HG02642 (cell line): ENCODE measurements around the gene PRSS22.

Experiments used
- ATAC-seq: cut with Tn5 transposase; IDR thresholded peaks from one replicate; pipeline ENCODE4 v1.9.1; 2021; ENCODE audit warnings: mild to moderate bottlenecking; ENCODE audit not compliant: unreplicated experiment, poor library complexity

The PRSS22 gene

GRCh38 chr16:2881783-2882649 is 24.0 kb upstream of the PRSS22 start:
- ATAC-seq: peak; percentile 8

- no peak for ATAC-seq
These were observed 22.0 kb upstream of the PRSS22 start for GRCh38 chr16:2879854-2880508.

- peak; percentile 74 for ATAC-seq
These were observed 17.0 kb upstream of the PRSS22 start for GRCh38 chr16:2874912-2875362.

- ATAC-seq: no peak
These were observed 16.3 kb upstream of the PRSS22 start for GRCh38 chr16:2874032-2874911.

- no peak for ATAC-seq
These were observed 14.0 kb upstream of the PRSS22 start for GRCh38 chr16:2871926-2872325.

GRCh38 chr16:2867987-2868789 is 10.2 kb upstream of the PRSS22 start:
- peak; percentile 89 for ATAC-seq

GRCh38 chr16:2867661-2867986 is 9.7 kb upstream of the PRSS22 start:
- ATAC-seq: no peak

GRCh38 chr16:2866431-2866830 is 8.5 kb upstream of the PRSS22 start:
- ATAC-seq: no peak

- no peak for ATAC-seq
These were observed 7.7 kb upstream of the PRSS22 start for GRCh38 chr16:2865651-2866050.

GRCh38 chr16:2860826-2861567 is 3.0 kb upstream of the PRSS22 start:
- no peak for ATAC-seq

GRCh38 chr16:2859686-2860265 is 1.8 kb upstream of the PRSS22 start:
- no peak for ATAC-seq

GRCh38 chr16:2858245-2859025 is 465 bp upstream of the PRSS22 start:
- ATAC-seq: no peak

GRCh38 chr16:2856686-2857450 is 1.1 kb downstream of the PRSS22 start:
- no peak for ATAC-seq

- ATAC-seq: no peak
These were observed 1.8 kb downstream of the PRSS22 start for GRCh38 chr16:2856061-2856670.

- no peak for ATAC-seq
These were observed 2.4 kb downstream of the PRSS22 start for GRCh38 chr16:2855536-2855935.

- no peak for ATAC-seq
These were observed 3.2 kb downstream of the PRSS22 start for GRCh38 chr16:2854700-2855309.
